SJCRH30 (cell line): Measurements from ENCODE around the gene ERGIC1. TPM values are rescaled to one million over a fixed set of nuclear protein-coding genes. Genes with fewer than 3 reads are reported as not detected.
A peak's percentile ranks its signal among the peaks of the same experiment; 100 is the strongest.

Source experiments
- DNase-seq, 2 experiments: peaks; one replicate each; pipeline ENCODE4 v3.0.0-alpha.2; 2015 to 2020
- H3K27ac ChIP-seq: fragments of 250-450 bp; sonication (Bioruptor Pico); 2 replicates; pipeline ENCODE4 v1.5.1; 2020; ENCODE audit warnings: mild to moderate bottlenecking, moderate library complexity
- H3K27me3 ChIP-seq: fragments of 250-450 bp; sonication (Bioruptor Pico); 2 replicates; pipeline ENCODE4 v1.5.1; 2020; ENCODE audit warnings: mild to moderate bottlenecking, moderate library complexity
- H3K36me3 ChIP-seq: fragments of 250-450 bp; sonication (Bioruptor Pico); 2 replicates; pipeline ENCODE4 v1.5.1; 2020; ENCODE audit warnings: mild to moderate bottlenecking, moderate library complexity
- H3K4me1 ChIP-seq: fragments of 250-450 bp; sonication (Bioruptor Pico); 2 replicates; pipeline ENCODE4 v1.5.1; 2020; ENCODE audit warnings: mild to moderate bottlenecking, moderate library complexity
- H3K4me3 ChIP-seq: fragments of 250-450 bp; sonication (Bioruptor Pico); 2 replicates; pipeline ENCODE4 v1.5.1; 2020; ENCODE audit warnings: mild to moderate bottlenecking, moderate library complexity
- H3K9me3 ChIP-seq: fragments of 250-450 bp; sonication (Bioruptor Pico); replicated peaks from 2 replicates; pipeline ENCODE4 v1.5.1; 2020; ENCODE audit warnings: mild to moderate bottlenecking, moderate library complexity
- total RNA-seq: library from RNA; depleted of rRNA; stranded (reverse); fragments of >200 nt; shearing (Covaris generic); gene quantifications from 2 replicates; pipeline ENCODE4 v1.2.3, GENCODE V29; 2014

The ERGIC1 gene
- total RNA-seq, 1 experiment from 2014 or later: 83.4 TPM

- no peaks in the 10 kb centered on the region; the same call in 1 of the 2 replicates for H3K27me3 ChIP-seq
- peak in 1 of 2 experiments; percentile 42 for DNase-seq
- no peak overlapping the region for H3K4me3 ChIP-seq
- 0 out of 2 replicates have a peak, but pooled peaks cover 3% of the 10 kb centered on the region for H3K36me3 ChIP-seq
- no peaks in the 10 kb centered on the region for H3K9me3 ChIP-seq
- no peak overlapping the region for H3K27ac ChIP-seq
- no peaks in the 10 kb centered on the region; the same call in 1 of the 2 replicates for H3K4me1 ChIP-seq
Observed at GRCh38 chr5:172866802-172867748, 33.0 kb downstream of the ERGIC1 start.

- H3K27ac ChIP-seq: no peak overlapping the region
- no peak for DNase-seq
- H3K9me3 ChIP-seq: no peaks in the 10 kb centered on the region
- H3K4me1 ChIP-seq: no peaks in the 10 kb centered on the region; the same call in 1 of the 2 replicates
- H3K36me3 ChIP-seq: no peaks in the 10 kb centered on the region
- no peaks in the 10 kb centered on the region; the same call in 1 of the 2 replicates for H3K27me3 ChIP-seq
- H3K4me3 ChIP-seq: no peak overlapping the region
Observed at GRCh38 chr5:172867761-172868435, 33.8 kb downstream of the ERGIC1 start.

GRCh38 chr5:172868436-172868923, 34.4 kb downstream of the ERGIC1 start:
- no peak overlapping the region for H3K4me3 ChIP-seq
- no peaks in the 10 kb centered on the region for H3K9me3 ChIP-seq
- H3K36me3 ChIP-seq: 0 out of 2 replicates have a peak, but pooled peaks cover under 1% of the 10 kb centered on the region
- DNase-seq: no peak
- no peak overlapping the region for H3K27ac ChIP-seq
- H3K4me1 ChIP-seq: no peaks in the 10 kb centered on the region; the same call in 1 of the 2 replicates
- H3K27me3 ChIP-seq: no peaks in the 10 kb centered on the region; the same call in 1 of the 2 replicates

- no peak for DNase-seq
- Histone ChIP-seq H3K4me3 (no peak overlapping the region), H3K27ac (no peak overlapping the region), H3K4me1 (no peaks in the 10 kb centered on the region; the same call in 1 of the 2 replicates), H3K27me3 (no peaks in the 10 kb centered on the region; the same call in 1 of the 2 replicates), H3K36me3 (0 out of 2 replicates have a peak, but pooled peaks cover 2% of the 10 kb centered on the region), H3K9me3 (no peaks in the 10 kb centered on the region)
Observed at GRCh38 chr5:172868924-172869591, 35.0 kb downstream of the ERGIC1 start.

- Histone ChIP-seq H3K4me1 (no peaks in the 10 kb centered on the region; the same call in 1 of the 2 replicates), H3K9me3 (no peaks in the 10 kb centered on the region), H3K27ac (no peak overlapping the region), H3K36me3 (0 out of 2 replicates have a peak, but pooled peaks cover 2% of the 10 kb centered on the region), H3K4me3 (no peak overlapping the region), H3K27me3 (no peaks in the 10 kb centered on the region; the same call in 1 of the 2 replicates)
- DNase-seq: no peak
Observed at GRCh38 chr5:172869691-172870090, 35.6 kb downstream of the ERGIC1 start.

GRCh38 chr5:172870291-172870714, 36.3 kb downstream of the ERGIC1 start:
- no peaks in the 10 kb centered on the region for H3K9me3 ChIP-seq
- no peak for DNase-seq
- H3K4me3 ChIP-seq: no peak overlapping the region
- no peaks in the 10 kb centered on the region; the same call in 1 of the 2 replicates for H3K27me3 ChIP-seq
- 0 out of 2 replicates have a peak, but pooled peaks cover 2% of the 10 kb centered on the region for H3K36me3 ChIP-seq
- no peak overlapping the region for H3K27ac ChIP-seq
- no peaks in the 10 kb centered on the region; the same call in 1 of the 2 replicates for H3K4me1 ChIP-seq

GRCh38 chr5:172870715-172871461, 36.8 kb downstream of the ERGIC1 start:
- no peak for DNase-seq
- Histone ChIP-seq H3K4me1 (no peaks in the 10 kb centered on the region; the same call in 1 of the 2 replicates), H3K27ac (no peak overlapping the region)

GRCh38 chr5:172871536-172871935, 37.5 kb downstream of the ERGIC1 start:
- no peak for DNase-seq

More at GRCh38 chr5:172870715-172871461, 36.8 kb downstream of the ERGIC1 start:
- Histone ChIP-seq H3K36me3 (0 out of 2 replicates have a peak, but pooled peaks cover 2% of the 10 kb centered on the region), H3K4me3 (no peak overlapping the region), H3K9me3 (no peaks in the 10 kb centered on the region), H3K27me3 (no peaks in the 10 kb centered on the region; the same call in 1 of the 2 replicates)

GRCh38 chr5:172871982-172872381, 37.9 kb downstream of the ERGIC1 start:
- 0 out of 2 replicates have a peak, but pooled peaks cover 2% of the 10 kb centered on the region for H3K36me3 ChIP-seq
- no peaks in the 10 kb centered on the region for H3K9me3 ChIP-seq
- DNase-seq: no peak
- no peaks in the 10 kb centered on the region; the same call in 1 of the 2 replicates for H3K4me1 ChIP-seq
- no peaks in the 10 kb centered on the region for H3K27me3 ChIP-seq
- H3K4me3 ChIP-seq: no peak overlapping the region
- H3K27ac ChIP-seq: no peak overlapping the region

More at GRCh38 chr5:172871536-172871935, 37.5 kb downstream of the ERGIC1 start:
- H3K36me3 ChIP-seq: 0 out of 2 replicates have a peak, but pooled peaks cover 2% of the 10 kb centered on the region
- no peaks in the 10 kb centered on the region for H3K27me3 ChIP-seq
- H3K4me3 ChIP-seq: no peak overlapping the region
- no peaks in the 10 kb centered on the region for H3K9me3 ChIP-seq
- H3K27ac ChIP-seq: no peak overlapping the region
- H3K4me1 ChIP-seq: no peaks in the 10 kb centered on the region; the same call in 1 of the 2 replicates

- Histone ChIP-seq H3K4me3 (no peak overlapping the region), H3K27ac (no peak overlapping the region), H3K4me1 (no peaks in the 10 kb centered on the region; the same call in 1 of the 2 replicates), H3K27me3 (no peaks in the 10 kb centered on the region), H3K36me3 (0 out of 2 replicates have a peak, but pooled peaks cover 2% of the 10 kb centered on the region), H3K9me3 (no peaks in the 10 kb centered on the region)
- no peak for DNase-seq
Observed at GRCh38 chr5:172872997-172873491, 39.0 kb downstream of the ERGIC1 start.

- Histone ChIP-seq H3K27me3 (no peaks in the 10 kb centered on the region), H3K27ac (no peak overlapping the region), H3K36me3 (0 out of 2 replicates have a peak, but pooled peaks cover 2% of the 10 kb centered on the region), H3K9me3 (no peaks in the 10 kb centered on the region), H3K4me3 (no peak overlapping the region), H3K4me1 (no peaks in the 10 kb centered on the region; the same call in 1 of the 2 replicates)
- no peak for DNase-seq
Observed at GRCh38 chr5:172873513-172873912, 39.5 kb downstream of the ERGIC1 start.

GRCh38 chr5:172874647-172875504, 40.8 kb downstream of the ERGIC1 start:
- Histone ChIP-seq H3K4me1 (no peaks in the 10 kb centered on the region), H3K36me3 (0 out of 2 replicates have a peak, but pooled peaks cover 2% of the 10 kb centered on the region), H3K27ac (no peak overlapping the region), H3K4me3 (no peak overlapping the region), H3K9me3 (no peaks in the 10 kb centered on the region), H3K27me3 (no peaks in the 10 kb centered on the region)
- DNase-seq: no peak
